ENCODE measurements around the gene MINDY4. TPM values are rescaled to one million over a fixed set of nuclear protein-coding genes. Genes with fewer than 3 reads are reported as not detected.

Gene MINDY4
- total RNA-seq, 2 donors from 2014 or later, result 5.4 to 8.8 TPM

DNA sequence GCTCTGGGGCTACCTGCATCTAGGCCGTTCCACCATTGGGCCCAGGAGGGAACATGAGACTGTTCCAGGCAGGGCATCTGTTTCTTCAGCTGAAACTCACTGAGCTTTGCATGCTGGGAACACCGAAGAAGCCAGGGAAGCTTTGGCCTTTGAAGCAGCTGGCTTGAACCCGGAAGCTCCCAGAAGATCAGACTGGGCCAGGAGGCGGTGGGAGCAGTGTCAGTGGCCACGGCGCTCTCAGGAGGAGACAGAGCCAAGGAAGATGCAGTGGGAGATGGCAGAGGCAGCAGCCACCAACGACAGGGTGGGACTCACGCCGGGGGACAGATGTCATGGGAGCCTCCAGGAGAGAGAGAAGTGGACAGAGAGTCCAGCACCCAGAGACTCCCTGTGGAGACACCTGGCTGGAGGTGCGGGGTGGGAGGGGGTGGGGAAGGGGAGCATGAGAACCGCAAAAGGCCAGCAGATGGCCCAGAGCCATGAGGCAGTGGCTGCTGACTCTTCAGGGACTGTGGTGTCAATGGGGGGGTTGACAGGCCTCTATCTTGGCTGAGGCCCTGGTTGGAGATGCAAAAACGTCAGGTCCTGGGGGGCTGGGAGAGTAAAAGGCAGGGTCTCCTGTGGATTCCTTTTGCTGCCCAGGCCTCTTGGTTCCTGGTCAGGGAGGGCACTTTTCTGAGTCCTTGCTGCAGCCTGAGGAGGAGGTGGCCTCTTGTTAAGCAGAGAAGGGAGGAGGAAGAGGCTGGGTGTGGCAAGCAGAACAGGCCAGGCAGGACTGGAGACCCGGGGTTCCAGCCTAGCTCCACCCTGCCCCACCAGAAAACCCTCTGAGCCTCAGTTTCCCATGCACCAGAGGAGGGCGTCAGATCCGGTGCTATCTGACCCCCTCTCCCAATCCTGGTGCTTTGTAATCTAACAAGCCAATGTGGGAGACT lies 134.1 kb downstream of the MINDY4 start:
- Histone ChIP-seq H3K4me1 (peaks cover 2 to 77% of the 10 kb centered on the region in 2 donors), H3K27me3 (no peaks in the 10 kb centered on the region), H3K36me3 (no peaks in the 10 kb centered on the region), H3K27ac (peak overlapping the region; percentile 52 to 72), H3K9me3 (no peaks in the 10 kb centered on the region), H3K4me3 (no peak overlapping the region)
- no peak for DNase-seq (ENCODE audit: low spot score)
- TF ChIP-seq CTCF (IDR thresholded peaks at IDR 0.05), result no peak

DNA sequence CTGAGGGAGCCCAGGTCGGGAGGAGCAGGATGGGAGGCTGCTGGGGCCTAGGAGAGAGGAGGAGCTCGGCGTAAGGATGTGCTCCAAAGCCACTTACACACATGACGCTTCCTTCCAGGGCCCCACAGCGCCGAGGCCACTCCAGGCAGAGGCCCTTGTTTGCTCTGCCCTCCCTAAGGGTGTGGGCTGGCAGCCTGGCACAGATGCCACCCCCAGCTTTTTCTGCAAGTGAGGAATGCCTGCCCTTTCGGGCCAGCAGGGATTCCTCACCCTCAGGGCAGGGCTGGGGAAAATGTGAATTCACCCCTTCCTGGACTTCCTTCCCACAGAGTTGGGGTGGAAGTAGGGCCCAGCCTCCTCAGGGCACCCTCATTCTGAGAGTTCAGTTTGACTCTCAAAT lies 134.8 kb downstream of the MINDY4 start:
- no peak for DNase-seq (ENCODE audit: low spot score)
- Histone ChIP-seq H3K36me3 (no peaks in the 10 kb centered on the region), H3K27me3 (no peaks in the 10 kb centered on the region), H3K4me1 (peaks cover 2 to 78% of the 10 kb centered on the region in 2 donors), H3K9me3 (no peaks in the 10 kb centered on the region), H3K4me3 (no peak overlapping the region), H3K27ac (peak overlapping the region; percentile 52 to 72)
- no peak for TF ChIP-seq CTCF (IDR thresholded peaks at IDR 0.05)

- peaks cover 2 to 83% of the 10 kb centered on the region in 2 donors for H3K4me1 ChIP-seq
- TF ChIP-seq CTCF (IDR thresholded peaks at IDR 0.05), result no peak
- peak overlapping the region; percentile 60 to 72 for H3K27ac ChIP-seq
- DNase-seq (ENCODE audit: low spot score), result no peak
- no peak overlapping the region for H3K4me3 ChIP-seq
- no peaks in the 10 kb centered on the region for H3K27me3 ChIP-seq
- no peaks in the 10 kb centered on the region for H3K36me3 ChIP-seq
- H3K9me3 ChIP-seq, result no peaks in the 10 kb centered on the region
Measured at GRCh38 chr7:30906515-30907240, 135.5 kb downstream of the MINDY4 start.

DNA sequence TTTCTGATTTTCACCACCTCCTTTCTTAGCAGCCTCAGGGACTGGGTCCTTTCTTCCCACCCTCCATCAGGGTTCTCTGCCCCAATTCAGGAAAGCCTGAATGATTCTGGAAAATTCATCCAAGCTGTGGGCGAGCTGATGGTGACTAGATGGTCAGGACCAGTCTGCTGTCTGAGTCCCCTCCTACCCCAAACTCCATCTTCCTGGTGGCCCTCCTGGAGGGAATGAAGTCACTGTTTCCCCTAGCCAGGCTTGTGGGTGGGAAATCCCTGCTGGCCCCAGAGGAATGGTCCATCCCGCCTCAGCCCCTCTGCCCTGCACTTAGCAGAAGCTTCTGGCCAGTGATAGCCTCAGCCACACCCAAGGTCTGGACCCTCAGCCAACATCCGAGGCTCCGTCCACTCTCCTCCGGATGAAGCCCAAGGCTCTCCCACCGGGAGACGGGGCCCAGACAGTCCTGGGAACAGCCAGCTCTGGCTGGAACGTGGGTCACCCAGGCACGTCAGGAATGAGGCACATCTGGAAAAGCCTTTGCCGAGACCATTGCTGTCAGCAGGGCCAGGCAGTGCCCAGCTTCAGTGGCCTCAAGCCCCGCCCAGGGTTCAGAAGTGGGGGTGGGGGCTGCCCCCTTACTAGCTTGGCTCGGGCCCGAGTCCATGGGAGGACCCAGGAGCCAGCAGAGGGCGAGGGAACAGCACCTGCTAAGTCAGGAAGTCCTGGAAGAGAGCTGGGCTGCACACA lies 136.5 kb downstream of the MINDY4 start:
- Histone ChIP-seq H3K4me3 (no peak overlapping the region), H3K27me3 (no peaks in the 10 kb centered on the region), H3K9me3 (no peaks in the 10 kb centered on the region), H3K36me3 (no peaks in the 10 kb centered on the region), H3K27ac (peak overlapping the region; percentile 60 to 72), H3K4me1 (peaks cover 2 to 85% of the 10 kb centered on the region in 2 donors)
- DNase-seq (ENCODE audit: low spot score), result no peak
- TF ChIP-seq CTCF (IDR thresholded peaks at IDR 0.05), result no peak

DNA sequence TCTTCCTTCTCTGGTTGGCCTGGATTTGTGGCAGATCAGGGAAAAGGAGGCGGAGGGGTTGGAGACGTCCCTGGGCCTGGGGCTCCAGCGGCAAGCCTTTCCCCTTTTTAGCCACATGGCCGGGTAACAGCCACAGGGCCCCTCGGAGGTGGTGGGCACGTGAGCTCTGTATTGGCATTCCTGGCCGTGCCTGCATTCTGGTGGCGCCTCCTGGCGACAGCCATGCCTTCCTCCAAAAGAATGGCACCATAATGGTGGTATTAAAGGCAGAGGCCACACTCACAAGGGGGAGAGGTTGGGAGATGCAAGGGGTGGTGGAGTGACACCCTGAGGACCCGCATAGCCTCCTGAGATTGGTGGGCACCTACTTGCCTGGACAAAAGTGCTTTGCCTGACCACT lies 137.5 kb downstream of the MINDY4 start:
- H3K4me3 ChIP-seq, result no peak overlapping the region
- no peaks in the 10 kb centered on the region for H3K27me3 ChIP-seq
- H3K4me1 ChIP-seq, result peaks cover 2 to 95% of the 10 kb centered on the region in 2 donors
- H3K36me3 ChIP-seq, result no peaks in the 10 kb centered on the region
- TF ChIP-seq CTCF (IDR thresholded peaks at IDR 0.05), result peak in 1 of 2 donors; percentile 38
- H3K27ac ChIP-seq, result peak overlapping the region in 1 of 2 donors; percentile 60
- H3K9me3 ChIP-seq, result no peaks in the 10 kb centered on the region
- no peak for DNase-seq (ENCODE audit: low spot score)

Data from right atrium auricular region (tissue), 2 donors.